SW 1271 (cell line): ENCODE results near the gene PARP15.
"Not testable (repeated sequence)": the region's sequence is repeated elsewhere in the genome, so short reads cannot be mapped to it uniquely, and the experiment has no call there.

Experiments used
- DNase-seq, 2 experiments: peaks; one replicate each; lab custom pipeline; 2025; lab: John Stamatoyannopoulos, UW

PARP15 gene

DNA sequence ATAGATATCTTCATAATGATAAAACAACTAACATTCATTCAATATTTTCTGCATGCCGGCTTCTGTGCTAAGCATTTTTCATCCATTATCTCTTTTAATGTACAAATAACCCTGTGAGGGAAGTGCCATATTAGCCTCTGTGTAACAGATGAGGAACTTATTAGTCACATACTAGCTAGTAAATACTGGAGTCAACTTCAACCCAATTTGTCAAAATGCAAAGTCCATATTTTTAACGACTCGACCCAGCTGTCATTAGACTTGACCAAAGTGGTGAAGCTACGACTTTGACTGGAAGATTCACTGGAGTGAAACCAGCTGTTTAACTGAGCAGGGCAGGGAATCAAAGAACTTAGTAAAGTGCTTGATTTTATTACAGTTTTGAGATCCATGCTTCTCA, 41.6 kb downstream of the PARP15 start:
- DNase-seq, result no peak

- DNase-seq, result no peak
Measured at GRCh38 chr3:122620399-122620798, 42.9 kb downstream of the PARP15 start.

DNA sequence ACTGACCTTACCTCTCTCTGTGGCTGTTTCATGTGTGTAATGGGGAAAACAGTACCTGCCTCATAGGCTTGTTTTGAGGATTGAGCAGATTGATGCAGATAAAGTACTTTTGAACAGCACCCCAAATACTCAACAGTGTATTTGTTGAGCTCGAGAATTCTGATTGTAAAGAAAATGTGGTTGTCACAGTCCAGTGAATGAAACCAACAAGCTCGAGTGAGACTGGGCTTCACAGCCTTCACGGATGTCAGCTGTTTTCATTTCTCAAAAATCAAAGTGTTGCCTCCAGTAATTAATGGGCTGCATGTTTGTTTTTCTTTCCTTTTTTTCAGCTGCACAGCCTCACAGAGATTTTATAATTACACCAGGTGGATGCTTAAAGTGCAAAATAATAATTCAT, 43.7 kb downstream of the PARP15 start:
- DNase-seq, result no peak

GRCh38 chr3:122623031-122623829, 45.8 kb downstream of the PARP15 start:
- no peak for DNase-seq

- DNase-seq, result no peak
Measured at GRCh38 chr3:122626515-122627180, 49.2 kb downstream of the PARP15 start.

- DNase-seq, result no peak
Measured at GRCh38 chr3:122627301-122627700, 49.9 kb downstream of the PARP15 start.

DNA sequence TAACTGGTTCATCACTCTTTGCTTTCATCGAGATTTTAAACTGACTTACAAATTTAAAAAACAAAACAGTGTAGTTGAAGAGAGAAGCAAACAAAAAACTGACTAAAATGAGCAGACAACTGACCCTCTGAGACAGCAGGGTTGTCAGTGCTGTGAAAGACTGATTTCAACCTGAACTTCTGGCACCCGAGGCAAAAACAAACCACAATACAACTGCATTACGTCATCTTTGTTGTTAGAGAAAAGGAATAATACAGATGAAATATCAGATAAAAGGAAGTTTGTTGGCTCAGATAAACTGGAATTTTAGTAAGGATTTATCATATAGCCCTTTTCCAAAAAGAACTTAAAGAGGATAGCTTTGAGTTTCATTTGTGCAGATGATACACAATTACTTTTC, 51.1 kb downstream of the PARP15 start:
- no peak for DNase-seq

GRCh38 chr3:122629763-122630162, 52.3 kb downstream of the PARP15 start:
- no peak for DNase-seq

GRCh38 chr3:122635789-122636188, 58.3 kb downstream of the PARP15 start:
- no peak for DNase-seq

DNA sequence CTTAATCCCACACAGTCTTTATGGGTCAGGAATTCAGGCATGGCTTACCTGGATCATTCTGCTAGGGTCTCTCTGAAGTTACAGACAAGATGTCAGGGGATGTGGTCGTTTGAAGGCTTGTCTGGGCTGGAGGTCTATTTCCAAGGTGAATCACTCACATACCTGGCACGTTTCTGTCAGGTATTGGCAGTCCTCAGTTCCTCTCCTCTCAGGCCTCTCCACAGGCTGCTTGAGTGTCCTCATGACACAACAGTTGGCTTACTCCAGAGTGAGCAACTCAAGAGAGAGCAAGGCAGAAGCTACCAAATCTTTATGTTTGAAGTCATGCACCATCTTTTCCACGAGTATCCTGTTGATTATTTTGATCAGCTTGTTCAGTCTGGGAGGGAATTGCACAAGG, 59.2 kb downstream of the PARP15 start:
- DNase-seq, result no peak

DNA sequence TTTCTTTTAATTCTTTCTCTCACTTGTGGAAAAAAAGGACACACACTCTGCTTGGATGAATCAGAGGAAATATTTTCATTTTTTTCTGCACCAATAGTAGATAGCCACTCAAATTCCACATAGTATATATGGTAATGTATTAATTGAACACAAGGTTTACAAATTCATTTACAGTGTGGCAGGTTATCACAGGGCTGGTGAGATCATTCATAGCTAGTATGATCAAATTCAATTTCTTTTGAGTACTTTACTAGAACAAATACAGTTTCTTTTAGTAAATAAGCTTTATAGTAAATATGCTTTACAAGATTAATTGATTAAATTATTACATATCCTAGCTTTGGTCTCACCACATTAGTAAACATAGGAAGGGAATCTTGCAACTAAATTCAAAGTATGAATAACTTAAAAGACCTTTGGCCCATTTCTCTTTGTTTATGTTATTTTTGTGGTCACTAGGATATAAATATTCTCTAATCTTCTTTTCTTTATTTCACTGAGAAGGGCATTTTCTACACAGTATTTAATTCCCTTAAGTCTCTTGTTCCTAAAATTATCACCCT, 63.1 kb downstream of the PARP15 start:
- no peak for DNase-seq

GRCh38 chr3:122642935-122643334, 65.5 kb downstream of the PARP15 start:
- no peak for DNase-seq

DNA sequence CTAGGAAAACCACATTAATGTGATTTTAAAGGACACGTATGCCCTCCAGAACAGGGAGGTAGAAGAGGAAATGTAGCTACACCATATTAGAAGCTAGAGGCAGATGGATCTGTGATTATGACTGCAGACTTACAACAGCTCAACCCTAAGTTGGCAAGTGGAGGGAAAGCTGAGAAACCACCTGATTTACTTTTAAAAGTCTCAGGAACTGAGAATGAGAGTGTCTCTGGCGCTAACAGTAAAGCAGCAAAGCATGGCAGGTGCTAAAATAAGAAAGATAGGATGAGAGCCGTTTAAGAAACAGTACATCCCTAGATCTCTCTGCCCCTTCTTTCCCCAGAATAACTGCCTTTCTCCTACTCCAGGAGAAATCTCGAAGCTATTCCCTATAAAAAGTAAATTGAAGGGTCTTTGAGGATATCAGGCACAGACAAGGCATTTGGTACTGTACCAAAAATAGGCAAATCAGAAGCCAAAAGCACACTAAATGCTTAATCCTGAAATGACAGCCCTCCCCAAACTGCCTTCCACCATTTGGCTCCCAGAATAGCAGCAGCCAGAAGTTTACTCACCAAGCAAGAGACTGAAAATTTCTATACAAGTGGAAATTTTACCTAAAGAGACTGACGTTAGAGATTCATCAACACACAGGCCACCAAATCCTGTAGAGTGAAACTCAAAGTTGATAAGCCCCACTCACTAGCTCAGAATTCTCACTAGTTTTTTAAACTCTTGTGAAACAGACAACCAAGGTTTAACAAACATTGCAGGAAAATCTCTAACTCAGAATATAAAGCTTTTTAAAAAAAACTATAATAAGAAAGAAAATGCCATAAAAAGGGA, 68.9 kb downstream of the PARP15 start:
- DNase-seq, result no peak

GRCh38 chr3:122651233-122651907, 73.9 kb downstream of the PARP15 start:
- DNase-seq, result not testable (repeated sequence)

DNA sequence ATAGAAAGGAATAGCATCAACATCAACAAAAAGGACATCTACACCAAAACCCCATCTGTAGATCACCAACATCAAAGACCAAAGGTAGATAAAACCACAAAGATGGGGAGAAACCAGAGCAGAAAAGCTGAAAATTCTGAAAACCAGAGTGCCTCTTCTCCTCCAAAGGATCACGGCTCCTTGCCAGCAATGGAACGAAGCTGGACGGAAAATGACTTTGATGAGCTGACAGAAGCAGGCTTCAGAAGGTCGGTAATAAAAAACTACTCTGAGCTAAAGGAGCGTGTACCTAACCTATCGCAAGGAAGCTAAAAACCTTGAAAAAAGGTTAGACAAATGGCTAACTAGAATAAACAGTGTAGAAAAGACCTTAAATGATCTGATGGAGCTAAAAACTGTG, 74.5 kb downstream of the PARP15 start:
- not testable (repeated sequence) for DNase-seq

- DNase-seq, result not testable (repeated sequence)
Measured at GRCh38 chr3:122658336-122658735, 80.9 kb downstream of the PARP15 start.

DNA sequence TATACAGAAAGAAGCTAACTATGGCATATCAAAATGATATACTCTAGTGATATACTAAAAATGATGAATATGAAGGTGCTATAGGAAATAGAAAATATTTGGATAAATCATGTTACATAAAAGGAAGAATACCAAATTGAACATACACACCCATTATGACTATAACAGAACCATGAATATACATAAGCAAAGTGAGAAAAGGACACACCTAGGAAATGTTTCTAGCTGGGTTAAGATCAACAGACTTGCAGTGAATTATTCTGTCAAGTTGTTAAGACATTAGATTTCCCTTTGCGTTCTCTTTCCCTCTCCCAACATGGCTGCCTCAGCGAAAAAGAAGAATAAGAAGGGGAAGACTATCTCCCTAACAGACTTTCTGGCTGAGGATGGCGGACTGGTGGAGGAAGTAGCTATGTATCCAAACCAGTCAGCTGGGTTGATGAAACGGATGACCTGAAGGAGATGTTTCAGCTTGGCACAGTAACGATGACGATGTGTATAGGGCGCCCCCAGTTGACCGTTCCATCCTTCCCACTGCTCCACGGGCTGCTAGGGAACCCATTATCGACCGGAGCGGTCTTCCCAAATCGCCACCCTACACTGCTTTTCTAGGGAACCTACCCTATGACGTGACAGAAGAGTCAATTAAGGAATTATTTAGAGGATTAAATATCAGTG, 83.0 kb downstream of the PARP15 start:
- no peak for DNase-seq

DNA sequence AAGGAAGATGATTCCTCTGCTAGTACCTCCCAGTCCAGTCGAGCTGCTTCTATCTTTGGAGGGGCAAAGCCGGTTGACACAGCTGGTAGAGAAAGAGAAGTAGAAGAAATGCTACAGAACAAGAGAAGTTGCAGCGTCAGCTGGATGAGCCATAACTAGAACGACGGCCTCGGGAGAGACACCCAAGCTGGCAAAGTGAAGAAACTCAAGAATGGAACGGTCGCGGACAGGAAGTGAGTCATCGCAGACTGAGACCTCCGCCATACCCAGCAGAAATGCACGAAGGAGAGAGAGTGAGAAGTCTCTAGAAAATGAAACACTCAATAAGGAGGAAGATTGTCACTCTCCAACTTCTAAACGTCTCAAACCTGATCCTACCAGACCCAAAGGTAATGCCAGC, 84.2 kb downstream of the PARP15 start:
- DNase-seq, result no peak

DNA sequence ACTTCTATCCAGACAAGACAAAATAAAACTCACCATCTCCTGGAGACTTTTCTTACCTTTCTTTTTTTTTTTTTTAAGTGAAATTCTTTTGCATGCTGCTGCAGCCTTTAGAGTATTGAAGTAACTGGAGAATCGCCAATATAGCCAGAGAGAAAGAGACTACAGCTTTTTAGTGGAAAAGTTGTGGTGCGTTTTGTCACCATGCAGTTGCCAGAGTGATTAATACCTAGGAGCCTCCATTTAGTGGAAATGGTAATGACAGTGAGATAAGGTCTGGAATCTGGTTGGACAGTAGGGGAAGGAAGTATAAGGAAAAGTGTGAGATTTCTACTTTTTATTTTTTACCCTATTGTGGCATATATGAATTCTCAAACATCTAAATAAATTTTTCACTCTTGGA, 85.1 kb downstream of the PARP15 start:
- DNase-seq, result no peak

- DNase-seq, result no peak
Measured at GRCh38 chr3:122665226-122665786, 87.9 kb downstream of the PARP15 start.

DNA sequence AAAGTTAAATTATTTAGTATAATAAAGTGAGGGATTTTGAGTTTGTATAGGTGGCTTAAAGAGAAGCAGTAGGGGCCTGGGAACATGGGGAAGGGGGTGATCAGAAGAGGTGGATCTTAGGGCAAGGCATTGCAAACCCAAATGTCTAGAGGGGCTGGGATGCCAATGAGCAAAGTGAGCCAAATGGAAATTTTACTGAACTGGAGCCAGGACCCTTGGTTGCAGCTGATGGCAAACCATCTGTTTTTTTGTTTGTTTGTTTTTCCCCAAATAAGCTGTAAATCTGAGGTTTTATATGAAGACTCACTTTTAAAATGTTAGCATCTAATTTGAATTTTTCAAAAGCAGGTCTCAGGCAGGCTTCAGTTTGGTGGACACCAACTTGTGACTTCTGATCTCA, 88.4 kb downstream of the PARP15 start:
- DNase-seq, result no peak
